Naive B cell (primary cell): ENCODE results near the gene CDC42EP1. TPM values are rescaled to one million over a fixed set of nuclear protein-coding genes. Genes with fewer than 3 reads are reported as not detected.

ENCODE experiments used
- ATAC-seq, 2 donors: fragments of 150-1000 bp; cut with Tn5 transposase; 2 replicates each; pipeline ENCODE4 v1.10.0; 2021; ENCODE audit warnings: low read depth in 2 of 2, mild to moderate bottlenecking in 2 of 2, moderate library complexity in 2 of 2
- DNase-seq: peaks from one replicate; pipeline ENCODE4 v3.0.0; 2022
- H3K27ac Mint-ChIP-seq, 6 donors: one replicate each; pipeline ENCODE4 v1.8.0; 2020 to 2022; ENCODE audit warnings: mild to moderate bottlenecking in 6 of 6, mixed read lengths in 6 of 6, moderate library complexity in 5 of 6, inconsistent platforms in 2 of 6
- H3K27me3 Mint-ChIP-seq, 3 donors: one replicate each; pipeline ENCODE4 v1.8.0; 2021 to 2022; ENCODE audit warnings: mixed read lengths in 3 of 3, mild to moderate bottlenecking in 1 of 3
- H3K36me3 Mint-ChIP-seq, 2 donors: one replicate each; pipeline ENCODE4 v1.8.0; 2020 to 2022; ENCODE audit warnings: mixed read lengths in 2 of 2, inconsistent platforms in 1 of 2, mild to moderate bottlenecking in 1 of 2
- H3K4me1 Mint-ChIP-seq, 3 donors: one replicate each; pipeline ENCODE4 v1.8.0; 2020 to 2022; ENCODE audit warnings: mixed read lengths in 3 of 3, inconsistent platforms in 1 of 3, mild to moderate bottlenecking in 1 of 3, moderate library complexity in 1 of 3
- H3K4me3 Mint-ChIP-seq, 8 donors: one replicate each; pipeline ENCODE4 v1.8.0; 2020 to 2022; ENCODE audit warnings: mild to moderate bottlenecking in 8 of 8, mixed read lengths in 8 of 8, moderate library complexity in 8 of 8, inconsistent platforms in 2 of 8
- H3K9me3 Mint-ChIP-seq, 7 donors: one replicate each; pipeline ENCODE4 v1.8.0; 2020 to 2022; ENCODE audit warnings: mixed read lengths in 7 of 7, mild to moderate bottlenecking in 5 of 7, inconsistent platforms in 2 of 7, moderate library complexity in 1 of 7
- polyA plus RNA-seq, 6 donors: library from polyadenylated mRNA; unstranded; fragments of 300-500 nt; fragmentation: Illumina TruSeq; gene quantifications; one replicate each; pipeline ENCODE4 v1.2.3, GENCODE V29; 2021; ENCODE audit warnings: low read depth in 6 of 6

Gene CDC42EP1
- under 1 TPM in 5 of 6 donors, not detected in 1; 0.22 to 0.82 (median 0.26) TPM for polyA plus RNA-seq

DNA sequence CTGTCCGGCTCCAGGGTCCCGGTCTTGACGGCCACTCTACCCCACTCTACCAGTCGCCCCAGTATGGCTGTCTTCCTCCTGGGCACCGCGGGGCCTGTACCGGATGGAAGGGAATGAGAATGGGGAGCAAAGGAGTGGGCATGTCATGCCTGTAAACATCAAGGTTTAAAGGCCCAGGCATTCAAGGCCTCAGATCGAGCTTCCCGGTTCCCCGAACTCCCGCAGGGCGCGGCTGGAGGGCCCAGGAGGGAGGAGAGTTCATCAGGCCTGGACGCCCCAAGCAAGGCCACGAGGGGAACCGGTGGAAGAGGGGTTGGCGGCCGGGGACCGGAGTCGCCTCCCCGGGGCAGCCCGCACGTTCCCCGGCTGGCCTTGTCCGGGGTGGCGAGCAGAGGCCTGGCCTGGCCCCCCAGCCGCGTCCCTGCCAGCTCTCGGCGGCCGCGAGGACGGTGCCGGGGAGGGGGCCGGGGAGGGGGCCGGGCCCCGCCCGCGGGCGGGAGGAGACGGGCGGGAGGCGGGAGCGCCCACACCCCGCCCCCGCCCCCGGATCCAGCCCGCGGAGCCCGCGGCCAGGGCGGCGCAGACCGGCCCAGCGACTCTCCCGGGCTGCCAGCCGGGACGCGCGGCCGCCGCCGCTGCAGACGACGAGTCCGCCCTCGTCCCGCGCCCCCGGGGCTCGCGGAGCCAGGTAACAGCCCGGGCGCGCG is at the start of gene CDC42EP1:
Gene CDC42EP1 (plus strand): TSS at position 580 of the 707 bp plus-strand sequence. CDS start 5,870 bp downstream, outside the sequence.
- no peak for DNase-seq
- Mint-ChIP-seq H3K27ac (peak within 1 kb of the TSS in 2 of 6 donors; percentile 8 to 73), H3K4me3 (peak within 1 kb of the TSS; percentile 47 to 87 (median 80)), H3K4me1 (peaks cover 16 to 21% (median 19%) of the 10 kb centered on the region in 3 donors), H3K27me3 (peaks cover 40 to 79% (median 53%) of the 10 kb centered on the region in 3 donors), H3K9me3 (no peaks in the 10 kb centered on the region), H3K36me3 (no peaks in the 10 kb centered on the region)
- ATAC-seq = peak; percentile 20 to 22

- Mint-ChIP-seq H3K36me3 (no peaks in the 10 kb centered on the region), H3K4me1 (no peaks in the 10 kb centered on the region), H3K27ac (no peak overlapping the region), H3K9me3 (peaks cover 0 to 6% (median 4%) of the 10 kb centered on the region in 7 donors), H3K27me3 (peaks cover 0 to 30% (median 0%) of the 10 kb centered on the region in 3 donors), H3K4me3 (no peak overlapping the region)
- DNase-seq (no peak), ATAC-seq (no peak)
Observed at GRCh38 chr22:37511395-37512104, 48.7 kb upstream of the CDC42EP1 start.

- H3K4me3 Mint-ChIP-seq = no peak overlapping the region
- peaks cover 0 to 7% (median 5%) of the 10 kb centered on the region in 7 donors for H3K9me3 Mint-ChIP-seq
- peaks cover 5 to 7% (median 6%) of the 10 kb centered on the region in 3 donors for H3K4me1 Mint-ChIP-seq
- peaks cover 8 to 42% (median 10%) of the 10 kb centered on the region in 3 donors for H3K27me3 Mint-ChIP-seq
- no peak for DNase-seq
- no peaks in the 10 kb centered on the region for H3K36me3 Mint-ChIP-seq
- ATAC-seq = no peak
- no peak overlapping the region for H3K27ac Mint-ChIP-seq
Observed at GRCh38 chr22:37514526-37515051, 45.7 kb upstream of the CDC42EP1 start.

GRCh38 chr22:37515901-37516300 is 44.4 kb upstream of the CDC42EP1 start:
- Mint-ChIP-seq H3K4me3 (peak overlapping the region in 2 of 8 donors; percentile 41 to 80), H3K27me3 (peaks cover 12 to 54% (median 14%) of the 10 kb centered on the region in 3 donors), H3K27ac (no peak overlapping the region), H3K4me1 (peaks cover 5 to 8% (median 6%) of the 10 kb centered on the region in 3 donors), H3K36me3 (no peaks in the 10 kb centered on the region), H3K9me3 (peaks cover 0 to 7% (median 5%) of the 10 kb centered on the region in 7 donors)
- DNase-seq (no peak), ATAC-seq (no peak)

DNA sequence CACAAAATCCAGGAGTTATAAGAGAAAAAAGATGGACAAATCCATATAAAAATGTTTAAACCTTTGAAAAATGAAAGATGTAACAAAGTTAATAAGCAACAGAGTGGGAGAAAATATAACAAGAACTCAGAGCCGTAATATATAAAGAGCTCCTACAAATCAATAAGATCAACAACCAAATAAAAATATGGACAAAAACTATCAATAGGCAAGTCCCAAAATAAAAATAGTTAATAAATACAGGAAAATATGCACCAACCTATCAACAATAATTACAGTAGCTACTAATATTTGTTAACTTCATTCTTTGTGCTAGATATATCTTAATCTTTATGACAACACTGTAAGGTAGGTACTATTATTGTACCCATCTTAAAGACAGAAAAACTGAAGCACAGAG is 43.8 kb upstream of the CDC42EP1 start:
- no peaks in the 10 kb centered on the region for H3K36me3 Mint-ChIP-seq
- ATAC-seq (no peak), DNase-seq (no peak)
- H3K4me1 Mint-ChIP-seq = peaks cover 5 to 8% (median 6%) of the 10 kb centered on the region in 3 donors
- peaks cover 0 to 7% (median 5%) of the 10 kb centered on the region in 7 donors for H3K9me3 Mint-ChIP-seq
- no peak overlapping the region for H3K27ac Mint-ChIP-seq
- peak overlapping the region in 2 of 8 donors; percentile 41 to 80 for H3K4me3 Mint-ChIP-seq
- H3K27me3 Mint-ChIP-seq = peaks cover 17 to 60% (median 19%) of the 10 kb centered on the region in 3 donors

- ATAC-seq (no peak), DNase-seq (no peak)
- peak overlapping the region; percentile 57 to 92 (median 80) for H3K4me3 Mint-ChIP-seq
- peaks cover 32 to 69% (median 34%) of the 10 kb centered on the region in 3 donors for H3K27me3 Mint-ChIP-seq
- no peak overlapping the region for H3K27ac Mint-ChIP-seq
- peaks cover 5 to 8% (median 6%) of the 10 kb centered on the region in 3 donors for H3K4me1 Mint-ChIP-seq
- peaks cover 0 to 7% (median 5%) of the 10 kb centered on the region in 7 donors for H3K9me3 Mint-ChIP-seq
- H3K36me3 Mint-ChIP-seq = no peaks in the 10 kb centered on the region
Observed at GRCh38 chr22:37517826-37518450, 42.3 kb upstream of the CDC42EP1 start.

DNA sequence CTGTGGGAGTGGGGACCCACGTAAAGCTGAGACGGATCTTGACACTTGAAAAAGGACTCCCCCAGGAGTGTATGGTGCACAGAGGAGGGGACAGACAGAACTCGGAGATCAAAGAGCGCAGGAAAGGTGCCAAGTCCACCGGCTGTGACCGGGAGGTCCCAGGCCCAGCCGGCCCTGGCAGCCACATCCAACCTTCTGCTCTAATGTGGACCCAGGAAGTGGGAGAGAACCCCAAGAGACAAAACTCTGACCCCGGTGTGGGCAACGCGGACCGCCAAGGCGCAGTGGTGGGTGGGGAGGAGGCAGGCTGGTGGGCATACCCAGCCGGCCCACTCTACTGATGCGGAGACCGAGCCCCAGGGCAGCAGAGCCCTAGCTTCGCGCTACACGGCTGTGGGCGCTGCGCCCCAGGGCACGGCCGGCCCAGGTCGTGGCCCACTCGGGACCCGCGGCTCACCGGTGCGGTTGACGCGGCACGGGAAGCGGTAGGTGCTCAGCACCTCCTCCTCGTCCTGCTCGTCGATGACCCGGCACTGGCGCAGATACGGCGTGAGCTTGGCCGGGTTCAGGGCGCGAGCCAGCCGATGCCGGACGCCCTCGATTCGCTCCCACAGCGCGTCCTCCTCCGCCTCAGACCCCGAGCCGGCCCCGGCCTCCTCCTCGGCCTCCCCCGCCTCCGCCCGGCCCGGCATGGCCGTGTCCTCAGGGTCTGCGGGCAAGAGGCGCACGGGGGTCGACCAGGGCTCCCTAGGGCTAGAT is 41.6 kb upstream of the CDC42EP1 start:
- Mint-ChIP-seq H3K27ac (no peak overlapping the region), H3K27me3 (peaks cover 32 to 71% (median 40%) of the 10 kb centered on the region in 3 donors), H3K9me3 (peaks cover 0 to 7% (median 5%) of the 10 kb centered on the region in 7 donors), H3K4me3 (peak overlapping the region; percentile 57 to 92 (median 80)), H3K36me3 (no peaks in the 10 kb centered on the region), H3K4me1 (peaks cover 5 to 8% (median 6%) of the 10 kb centered on the region in 3 donors)
- DNase-seq (no peak), ATAC-seq (peak in 1 of 2 donors; percentile 13)

DNA sequence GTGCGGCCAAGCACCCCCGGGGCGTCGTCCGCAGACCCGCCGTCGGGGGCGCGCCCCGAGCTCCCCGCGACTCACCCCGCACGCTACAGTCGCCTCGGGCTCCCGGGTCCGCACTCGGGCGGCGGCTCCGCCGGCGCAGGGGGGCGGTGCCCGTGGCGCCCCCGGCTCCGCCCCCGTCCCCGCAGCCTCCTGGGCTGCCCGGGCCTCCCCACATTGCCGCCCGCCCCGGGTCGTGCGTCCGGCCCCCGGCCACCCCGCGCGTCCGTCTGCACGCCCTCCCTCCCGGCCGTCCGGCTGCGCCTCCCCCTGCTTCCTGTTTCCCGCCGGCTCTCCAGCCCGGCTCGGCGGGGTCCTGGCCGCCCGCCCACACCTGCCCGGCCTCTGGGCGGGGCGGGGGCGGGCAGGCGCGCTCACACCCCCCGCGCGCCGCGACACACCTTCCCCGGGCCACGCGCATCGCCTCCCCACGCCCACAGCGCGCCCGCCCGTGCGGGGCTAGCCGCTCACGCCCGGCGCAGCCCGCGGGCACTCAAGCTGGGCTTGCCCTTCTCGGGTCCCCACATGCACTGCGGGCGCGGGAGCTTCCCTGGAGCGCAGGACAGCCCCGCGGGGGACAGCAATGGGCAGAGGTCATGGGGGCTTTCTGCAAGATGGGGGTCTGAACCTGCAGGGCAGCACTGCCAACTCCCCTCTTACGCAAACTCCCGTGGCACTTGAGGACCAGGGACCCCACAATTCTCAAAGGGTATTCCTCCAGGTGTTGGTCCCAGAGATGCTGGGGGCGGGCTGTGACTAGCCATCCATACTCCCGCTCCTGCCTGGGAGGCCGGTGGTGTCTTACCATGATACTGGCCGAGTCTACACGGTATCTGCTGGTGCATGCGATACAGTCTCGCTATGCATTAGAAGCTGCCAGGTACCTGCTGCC is 40.7 kb upstream of the CDC42EP1 start, which contains the start of gene CARD10:
Gene CARD10 (minus strand): TSS at position 148 of the 928 bp plus-strand sequence. CDS start 215 bp downstream, outside the sequence.
- Mint-ChIP-seq H3K27ac (peak within 1 kb of the TSS in 2 of 6 donors; percentile 12 to 38), H3K4me1 (peaks cover 5 to 8% (median 6%) of the 10 kb centered on the region in 3 donors), H3K27me3 (peaks cover 32 to 72% (median 43%) of the 10 kb centered on the region in 3 donors), H3K4me3 (peak within 1 kb of the TSS; percentile 57 to 92 (median 80)), H3K36me3 (no peaks in the 10 kb centered on the region), H3K9me3 (peaks cover 0 to 7% (median 5%) of the 10 kb centered on the region in 7 donors)
- no peak for DNase-seq
- ATAC-seq = peak; percentile 63 to 67

GRCh38 chr22:37520776-37521191 is 39.5 kb upstream of the CDC42EP1 start:
- Mint-ChIP-seq H3K27me3 (peaks cover 32 to 66% (median 43%) of the 10 kb centered on the region in 3 donors), H3K9me3 (peaks cover 0 to 7% (median 5%) of the 10 kb centered on the region in 7 donors), H3K4me3 (peak overlapping the region in 6 of 8 donors; percentile 31 to 85 (median 48)), H3K36me3 (no peaks in the 10 kb centered on the region), H3K27ac (peak overlapping the region in 2 of 6 donors; percentile 21 to 47), H3K4me1 (peaks cover 5 to 8% (median 6%) of the 10 kb centered on the region in 3 donors)
- ATAC-seq (no peak), DNase-seq (no peak)

- Mint-ChIP-seq H3K27ac (peak overlapping the region in 1 of 6 donors; percentile 20), H3K36me3 (no peaks in the 10 kb centered on the region), H3K27me3 (peaks cover 32 to 66% (median 43%) of the 10 kb centered on the region in 3 donors), H3K4me1 (peaks cover 5 to 8% (median 6%) of the 10 kb centered on the region in 3 donors), H3K4me3 (peak overlapping the region in 6 of 8 donors; percentile 31 to 80 (median 64)), H3K9me3 (peaks cover 0 to 6% (median 2%) of the 10 kb centered on the region in 7 donors)
- ATAC-seq (no peak), DNase-seq (no peak)
Observed at GRCh38 chr22:37521236-37521739, 39.0 kb upstream of the CDC42EP1 start.

DNA sequence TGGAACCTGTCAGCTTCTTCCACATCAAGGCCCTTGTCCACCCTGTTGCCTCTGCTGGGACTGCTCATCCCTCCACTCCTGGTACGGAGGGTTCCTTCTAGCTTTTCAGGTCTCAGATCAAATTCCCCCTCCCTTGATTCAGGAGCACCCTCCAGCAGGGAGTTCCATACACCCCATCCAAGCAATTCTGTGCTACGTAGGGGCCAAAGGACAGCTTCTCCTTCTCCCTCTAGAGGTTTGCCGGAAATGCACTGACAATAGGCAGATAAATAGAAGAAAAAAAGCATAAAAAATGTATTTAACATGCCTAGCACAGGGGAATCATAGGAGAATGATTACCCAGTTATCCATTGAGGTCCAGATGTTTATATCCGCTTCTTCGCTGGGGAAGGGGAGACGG is 37.8 kb upstream of the CDC42EP1 start:
- H3K36me3 Mint-ChIP-seq = no peaks in the 10 kb centered on the region
- H3K27ac Mint-ChIP-seq = no peak overlapping the region
- ATAC-seq (no peak), DNase-seq (no peak)
- H3K27me3 Mint-ChIP-seq = peaks cover 28 to 70% (median 43%) of the 10 kb centered on the region in 3 donors
- peaks cover 0 to 4% (median 0%) of the 10 kb centered on the region in 7 donors for H3K9me3 Mint-ChIP-seq
- H3K4me1 Mint-ChIP-seq = peaks cover 5 to 8% (median 6%) of the 10 kb centered on the region in 3 donors
- H3K4me3 Mint-ChIP-seq = no peak overlapping the region
